GM12874 (cell line): ENCODE results near the gene FRMD4A.

Experiments
- CTCF ChIP-seq: IDR thresholded peaks from 2 replicates; pipeline ENCODE4 v1.5.1; 2011; ENCODE audit warnings: low read depth, mild to moderate bottlenecking, control low read depth, low read length, moderate library complexity; ENCODE audit not compliant: insufficient read depth

FRMD4A gene

DNA sequence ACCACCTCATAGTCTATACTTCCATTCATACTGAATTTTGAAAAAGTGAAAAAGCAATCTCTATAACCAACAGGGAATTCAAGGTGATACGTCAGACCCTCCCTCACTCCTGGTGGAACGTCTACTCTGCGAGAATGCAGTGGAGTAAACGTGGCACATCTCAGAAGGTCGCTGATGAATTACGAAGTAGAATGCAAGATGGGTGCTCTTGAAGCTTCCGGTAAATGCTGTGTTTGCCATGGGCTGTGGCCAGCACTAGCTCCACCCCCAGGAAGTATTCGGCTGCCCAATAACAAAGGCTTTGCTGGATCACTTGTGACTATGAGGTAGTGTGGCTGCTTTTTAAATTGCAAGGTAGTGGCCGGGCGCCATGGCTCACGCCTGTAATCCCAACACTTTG, 517.9 kb downstream of the FRMD4A start:
- no peak for TF ChIP-seq CTCF

DNA sequence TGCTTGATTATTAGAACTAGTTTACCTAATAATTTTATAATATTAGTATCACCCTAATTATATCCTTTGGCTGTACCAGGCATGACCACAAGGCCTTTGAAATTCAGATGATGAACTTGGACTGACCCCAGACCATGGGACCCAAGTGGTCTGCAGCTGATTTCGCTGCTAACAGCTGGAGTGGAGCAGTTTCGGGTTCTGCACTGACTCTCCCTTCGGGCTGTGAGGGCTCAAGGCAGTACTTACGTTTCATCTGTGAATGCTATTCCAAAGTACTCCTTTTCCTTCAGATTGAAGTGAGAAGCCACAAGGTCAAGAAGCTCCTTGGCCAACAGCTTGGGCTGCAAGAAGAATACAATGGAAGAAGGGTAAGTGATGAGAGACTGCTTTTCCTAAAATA, 520.2 kb downstream of the FRMD4A start:
- TF ChIP-seq CTCF: no peak

GRCh38 chr10:13809427-13809826, 521.3 kb downstream of the FRMD4A start:
- TF ChIP-seq CTCF: no peak

- no peak for TF ChIP-seq CTCF
Measured at GRCh38 chr10:13808556-13809391, 522.0 kb downstream of the FRMD4A start.

DNA sequence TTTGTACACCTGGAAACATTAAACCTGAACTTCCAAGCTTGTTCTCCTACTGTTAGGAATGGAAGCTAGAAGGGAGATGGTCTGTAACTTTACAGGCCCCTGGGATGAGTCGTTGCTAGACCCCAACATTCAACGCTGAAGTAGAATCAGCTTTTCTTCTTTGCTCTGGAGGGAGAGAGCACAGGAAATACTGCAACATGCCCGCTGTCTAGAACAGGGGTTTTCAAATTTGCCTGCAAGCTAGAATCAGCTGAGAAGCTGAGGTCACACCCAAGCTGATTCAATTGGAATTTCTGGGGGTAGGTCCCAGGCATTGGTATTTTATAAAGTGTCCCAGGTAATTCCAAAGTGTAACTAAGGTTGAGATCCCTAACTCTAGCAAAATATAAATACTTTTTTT, 524.3 kb downstream of the FRMD4A start:
- TF ChIP-seq CTCF: no peak

DNA sequence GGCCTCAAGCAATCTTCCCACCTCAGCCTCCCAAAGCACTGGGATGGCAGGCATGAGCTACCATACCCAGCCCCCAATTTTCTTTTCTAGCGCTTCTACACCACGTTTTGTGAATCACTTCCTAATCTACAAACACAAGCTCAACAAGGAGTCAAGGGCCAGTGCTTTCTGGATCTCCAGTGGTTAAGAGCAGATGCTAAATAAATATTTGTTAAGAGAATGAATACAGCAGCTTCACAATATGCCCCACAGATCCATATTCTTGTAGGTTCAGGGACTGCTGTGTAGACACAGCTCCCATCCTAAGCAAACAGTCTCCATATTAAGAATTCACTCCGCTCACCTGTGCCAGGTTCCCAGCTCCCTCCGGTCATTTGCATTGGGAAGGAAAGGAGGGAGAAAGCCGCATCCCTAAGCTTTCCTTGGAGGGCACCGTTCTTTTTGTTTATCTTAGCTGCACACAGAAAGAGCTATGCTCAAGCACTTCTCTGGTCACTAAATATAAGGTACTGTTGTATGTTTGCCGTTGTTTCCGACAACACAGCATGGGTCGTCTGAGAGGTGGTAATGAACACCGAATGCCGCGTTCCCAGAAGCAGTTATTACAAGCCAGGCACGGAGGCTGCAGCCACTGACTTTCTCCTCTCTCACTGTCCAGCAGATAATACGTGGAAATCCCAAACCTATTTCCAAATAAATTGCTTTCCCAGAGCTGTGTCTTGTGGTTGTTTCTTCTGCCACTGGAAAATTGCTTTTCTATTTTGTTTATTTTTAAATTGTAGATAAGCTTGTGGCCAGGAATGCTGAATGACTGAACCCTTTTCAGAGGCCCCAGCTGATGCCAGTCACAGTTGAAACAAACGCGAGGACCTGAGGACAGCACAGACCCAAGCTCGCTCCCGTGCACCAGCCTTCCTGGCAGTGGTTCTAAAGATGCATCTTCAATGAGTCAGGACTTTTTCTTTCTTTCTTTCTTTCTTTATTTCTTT, 526.9 kb downstream of the FRMD4A start:
- TF ChIP-seq CTCF: no peak

- TF ChIP-seq CTCF: no peak
Measured at GRCh38 chr10:13801907-13802288, 528.8 kb downstream of the FRMD4A start.
